GM12873 (cell line): Measurements from ENCODE around the gene ORC4.

ENCODE experiments used
- TF ChIP-seq, protein P1 (sequence below): IDR thresholded peaks from 2 replicates; pipeline ENCODE4 v1.5.1; 2012; ENCODE audit warnings: low read depth, mild to moderate bottlenecking, moderate library complexity, low read length, control low read depth; ENCODE audit not compliant: insufficient read depth; ENCODE audit errors: missing control alignments

ORC4 gene

DNA sequence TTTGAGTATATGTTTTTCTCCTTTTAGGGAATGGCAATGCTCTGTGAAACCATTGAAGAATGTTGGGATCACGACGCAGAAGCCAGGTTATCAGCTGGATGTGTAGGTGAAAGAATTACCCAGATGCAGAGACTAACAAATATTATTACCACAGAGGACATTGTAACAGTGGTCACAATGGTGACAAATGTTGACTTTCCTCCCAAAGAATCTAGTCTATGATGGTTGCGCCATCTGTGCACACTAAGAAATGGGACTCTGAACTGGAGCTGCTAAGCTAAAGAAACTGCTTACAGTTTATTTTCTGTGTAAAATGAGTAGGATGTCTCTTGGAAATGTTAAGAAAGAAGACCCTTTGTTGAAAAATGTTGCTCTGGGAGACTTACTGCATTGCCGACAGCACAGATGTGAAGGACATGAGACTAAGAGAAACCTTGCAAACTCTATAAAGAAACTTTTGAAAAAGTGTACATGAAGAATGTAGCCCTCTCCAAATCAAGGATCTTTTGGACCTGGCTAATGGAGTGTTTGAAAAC lies 93.4 kb downstream of the ORC4 start:
- TF ChIP-seq, protein P1, sequence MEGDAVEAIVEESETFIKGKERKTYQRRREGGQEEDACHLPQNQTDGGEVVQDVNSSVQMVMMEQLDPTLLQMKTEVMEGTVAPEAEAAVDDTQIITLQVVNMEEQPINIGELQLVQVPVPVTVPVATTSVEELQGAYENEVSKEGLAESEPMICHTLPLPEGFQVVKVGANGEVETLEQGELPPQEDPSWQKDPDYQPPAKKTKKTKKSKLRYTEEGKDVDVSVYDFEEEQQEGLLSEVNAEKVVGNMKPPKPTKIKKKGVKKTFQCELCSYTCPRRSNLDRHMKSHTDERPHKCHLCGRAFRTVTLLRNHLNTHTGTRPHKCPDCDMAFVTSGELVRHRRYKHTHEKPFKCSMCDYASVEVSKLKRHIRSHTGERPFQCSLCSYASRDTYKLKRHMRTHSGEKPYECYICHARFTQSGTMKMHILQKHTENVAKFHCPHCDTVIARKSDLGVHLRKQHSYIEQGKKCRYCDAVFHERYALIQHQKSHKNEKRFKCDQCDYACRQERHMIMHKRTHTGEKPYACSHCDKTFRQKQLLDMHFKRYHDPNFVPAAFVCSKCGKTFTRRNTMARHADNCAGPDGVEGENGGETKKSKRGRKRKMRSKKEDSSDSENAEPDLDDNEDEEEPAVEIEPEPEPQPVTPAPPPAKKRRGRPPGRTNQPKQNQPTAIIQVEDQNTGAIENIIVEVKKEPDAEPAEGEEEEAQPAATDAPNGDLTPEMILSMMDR, result no peak

DNA sequence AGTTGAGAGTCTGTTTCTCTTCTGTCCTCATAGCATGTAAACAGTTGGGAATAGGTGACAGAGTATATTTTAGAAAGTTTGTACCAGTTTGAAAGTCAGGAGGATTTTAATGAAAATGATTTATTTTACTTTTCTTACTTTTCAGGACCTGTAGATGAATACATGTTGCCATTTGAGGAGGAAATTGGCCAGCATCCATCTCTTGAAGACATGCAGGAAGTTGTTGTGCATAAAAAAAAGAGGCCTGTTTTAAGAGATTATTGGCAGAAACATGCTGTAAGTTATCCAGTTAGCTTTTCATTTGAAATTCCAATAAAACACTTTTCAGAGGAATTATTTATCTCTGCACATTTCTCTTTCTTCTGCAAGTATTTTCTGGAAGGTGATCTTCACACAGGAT lies 94.7 kb downstream of the ORC4 start:
- TF ChIP-seq, protein P1, result no peak

DNA sequence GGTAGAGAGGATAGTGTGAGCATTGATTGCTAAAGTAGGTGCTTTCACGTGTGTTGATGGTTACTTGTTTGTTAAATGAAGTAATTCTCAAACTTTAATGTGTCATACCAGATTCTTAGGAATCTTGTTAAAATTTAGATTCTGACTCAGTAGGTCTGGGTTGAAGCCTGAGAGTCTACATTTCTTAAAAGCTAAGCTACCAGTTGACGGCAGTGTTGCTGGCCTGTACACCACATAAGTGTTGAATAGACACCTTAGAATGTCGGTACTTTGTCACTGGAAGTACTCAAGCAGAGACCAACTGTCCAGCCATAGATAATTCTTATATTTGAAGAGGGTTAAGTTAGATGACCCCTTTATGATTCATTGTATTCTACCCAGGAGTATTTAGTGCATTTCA lies 95.9 kb downstream of the ORC4 start:
- TF ChIP-seq, protein P1, result no peak

DNA sequence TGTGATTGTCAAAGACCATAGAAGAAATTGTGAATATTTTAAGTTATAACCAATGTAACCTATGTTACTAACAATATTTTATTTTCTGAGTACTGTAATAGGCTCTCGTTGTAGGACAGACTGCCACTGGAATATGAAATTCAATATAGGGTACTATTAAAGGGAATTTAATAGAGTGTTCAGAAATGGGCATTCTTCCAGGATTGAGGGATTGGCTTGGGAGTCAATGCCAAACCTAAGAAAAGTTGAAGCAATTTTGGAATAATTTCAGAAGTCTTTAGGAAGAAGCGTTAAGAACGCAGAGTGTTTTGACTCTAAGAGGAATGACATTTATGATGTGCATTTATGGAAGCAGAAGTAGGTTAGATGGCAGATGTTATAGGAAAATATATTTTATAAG lies 96.7 kb downstream of the ORC4 start:
- TF ChIP-seq, protein P1, result no peak

DNA sequence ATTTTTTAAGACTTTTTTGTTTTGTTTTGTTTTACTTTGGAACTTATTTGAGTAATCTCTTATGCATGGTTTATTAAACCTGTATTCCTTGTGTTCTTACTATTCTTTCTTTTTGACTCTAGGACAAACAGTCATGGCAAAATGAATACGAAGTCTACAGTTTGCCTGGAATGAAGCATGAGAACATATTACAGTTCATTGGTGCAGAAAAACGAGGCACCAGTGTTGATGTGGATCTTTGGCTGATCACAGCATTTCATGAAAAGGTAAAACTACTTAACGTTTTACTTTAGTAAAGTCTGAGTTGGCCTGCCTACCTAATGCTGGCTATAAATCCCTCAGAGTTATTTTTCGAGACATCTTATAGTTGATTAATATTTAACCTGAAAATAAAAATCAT lies 103.4 kb downstream of the ORC4 start:
- TF ChIP-seq, protein P1, result no peak

DNA sequence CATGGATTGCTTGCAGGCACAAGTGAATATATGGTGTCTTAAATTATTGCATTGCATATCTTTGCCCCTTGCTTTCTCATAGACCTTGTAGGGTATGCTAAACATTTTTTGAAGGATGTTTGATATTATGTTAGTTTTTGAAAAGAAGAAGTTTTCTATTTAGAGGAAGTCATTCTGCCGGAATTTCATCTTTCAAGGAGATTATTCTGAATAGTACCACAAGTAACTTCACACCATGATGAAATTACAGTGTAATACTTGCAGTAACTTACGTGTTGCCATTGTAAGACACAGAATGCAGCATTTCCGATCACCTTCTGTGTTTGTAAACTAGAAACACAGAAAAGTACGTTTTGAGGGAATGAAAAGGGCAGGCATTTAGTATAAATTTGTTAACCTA lies 103.8 kb downstream of the ORC4 start:
- TF ChIP-seq, protein P1, result no peak

DNA sequence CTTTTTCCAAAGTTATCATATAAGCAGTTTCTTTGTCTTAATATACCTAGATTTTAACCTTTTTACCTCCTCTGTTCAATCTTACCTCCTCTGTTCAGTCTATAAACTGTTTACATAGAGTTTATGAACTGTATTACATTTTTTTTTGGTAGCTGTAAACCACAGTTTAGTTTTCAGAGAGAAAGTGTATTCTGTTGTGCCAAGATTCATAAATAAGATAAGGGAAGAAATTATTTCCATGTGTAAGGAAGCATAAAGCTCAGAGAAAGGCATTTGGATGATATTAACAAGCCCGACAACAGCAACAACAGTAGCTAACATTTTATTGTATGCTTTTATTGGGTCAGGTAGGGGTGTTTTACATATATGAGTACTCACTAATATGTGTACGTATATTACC lies 104.5 kb downstream of the ORC4 start:
- TF ChIP-seq, protein P1, result no peak
